SK-N-SH treated with all-trans-retinoic acid at 6 μM for 48 hours (cell line): Measurements from ENCODE around the gene CBR1.

ENCODE experiments used
- ARNTL ChIP-seq: fragments of 450-650 bp; formaldehyde crosslinking; IDR thresholded peaks from 2 replicates; pipeline ENCODE4 v1.5.0; 2020; ENCODE audit warnings: low read depth, mild to moderate bottlenecking, moderate library complexity, borderline replicate concordance
- PPARA ChIP-seq: fragments of 250-450 bp; sonication (Bioruptor Pico); IDR thresholded peaks from 2 replicates; pipeline ENCODE4 v1.5.0; 2020; ENCODE audit warnings: mild to moderate bottlenecking, borderline replicate concordance
- TCF4 ChIP-seq: fragments of 250-450 bp; sonication (Bioruptor Pico); IDR thresholded peaks from 2 replicates; pipeline ENCODE4 v1.8.0; 2021; ENCODE audit warnings: mild to moderate bottlenecking, moderate library complexity, borderline replicate concordance
- ZNF565 ChIP-seq: fragments of 450-650 bp; formaldehyde crosslinking; conservative IDR thresholded peaks from 2 replicates; pipeline ENCODE4 v1.5.0; 2020; ENCODE audit warnings: low read depth, mild to moderate bottlenecking, moderate library complexity
- ZNF8 ChIP-seq: fragments of 450-650 bp; formaldehyde crosslinking; IDR thresholded peaks from 2 replicates; pipeline ENCODE4 v1.5.0; 2020; ENCODE audit warnings: mild to moderate bottlenecking, moderate library complexity

GRCh38 chr21:36097427-36098181 is 27.8 kb downstream of the CBR1 start:
- TF ChIP-seq ARNTL (CRISPR knock-in tag) (no peak), ZNF8 (CRISPR knock-in tag) (no peak), PPARA (CRISPR knock-in tag) (no peak), TCF4 (CRISPR knock-in tag) (no peak), ZNF565 (CRISPR knock-in tag) (no peak)
